ENCODE data around the gene PAK1.

DNA sequence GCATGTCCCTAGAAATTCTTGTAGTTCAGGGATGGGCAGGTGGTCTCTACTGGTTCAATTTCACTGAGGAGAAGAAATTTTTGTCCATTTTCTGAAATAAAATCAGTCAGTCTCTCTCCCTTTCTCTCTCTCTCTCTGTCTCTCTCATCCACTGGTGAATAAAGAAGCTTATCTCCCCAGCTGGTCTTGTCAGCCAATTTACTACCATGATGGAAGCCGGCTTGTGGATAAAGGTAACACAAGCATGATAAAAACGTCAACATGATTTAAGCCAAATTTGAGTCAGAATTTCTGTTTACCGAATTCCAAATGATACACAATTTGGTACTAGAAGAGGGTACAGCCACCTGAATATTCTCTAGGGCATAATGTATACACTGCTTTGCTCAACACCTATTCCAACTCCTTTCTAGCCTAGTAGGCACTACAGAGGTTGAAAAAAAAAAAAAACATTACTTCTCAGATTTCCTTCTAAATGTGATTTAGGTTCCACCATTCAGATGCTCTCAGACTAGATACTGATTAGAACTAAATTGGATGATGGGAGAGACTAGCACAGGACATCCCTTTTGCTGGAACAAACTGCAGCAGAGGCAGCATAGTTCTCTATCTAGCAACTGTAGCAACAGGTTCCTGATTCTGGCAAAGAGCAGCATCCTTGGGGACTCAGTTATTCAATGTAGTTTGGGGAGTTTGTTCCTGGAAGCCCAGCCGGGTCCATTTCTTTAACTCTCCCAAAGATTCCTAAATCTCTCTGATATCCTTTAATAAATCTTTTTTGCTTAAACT, 18.8 kb downstream of the PAK1 start:
- TF ChIP-seq POLR2A (IDR thresholded peaks at IDR 0.05; ENCODE audit: low read depth, low read length): no peak
- TF ChIP-seq POLR2AphosphoS5 (IDR thresholded peaks at IDR 0.05; ENCODE audit: low read depth, low read length): no peak

Measured in GM12892 (cell line).